ENCODE results near the gene PPP1R13L.

GRCh38 chr19:45347570-45348366, 57.1 kb downstream of the PPP1R13L start:
- TF ChIP-seq CTCF (conservative IDR thresholded peaks at IDR 0.05; ENCODE audit: low read depth, low read length) (no peak), EZH2phosphoT487 (IDR thresholded peaks at IDR 0.05; ENCODE audit: borderline replicate concordance, low read length) (no peak), EZH2 (IDR thresholded peaks at IDR 0.05; ENCODE audit: low read length, unreplicated experiment) (no peak)
